CD4-positive, alpha-beta T cell treated with Interleukin-17A for 4 hours (primary cell): ENCODE data around the gene AMBRA1.

Experiments used
- DNase-seq: peaks from one replicate; pipeline ENCODE4 v3.0.0-alpha.2; 2020; ENCODE audit warnings: mixed read lengths

The AMBRA1 gene

GRCh38 chr11:46364056-46364455, 229.8 kb downstream of the AMBRA1 start:
- no peak for DNase-seq

DNA sequence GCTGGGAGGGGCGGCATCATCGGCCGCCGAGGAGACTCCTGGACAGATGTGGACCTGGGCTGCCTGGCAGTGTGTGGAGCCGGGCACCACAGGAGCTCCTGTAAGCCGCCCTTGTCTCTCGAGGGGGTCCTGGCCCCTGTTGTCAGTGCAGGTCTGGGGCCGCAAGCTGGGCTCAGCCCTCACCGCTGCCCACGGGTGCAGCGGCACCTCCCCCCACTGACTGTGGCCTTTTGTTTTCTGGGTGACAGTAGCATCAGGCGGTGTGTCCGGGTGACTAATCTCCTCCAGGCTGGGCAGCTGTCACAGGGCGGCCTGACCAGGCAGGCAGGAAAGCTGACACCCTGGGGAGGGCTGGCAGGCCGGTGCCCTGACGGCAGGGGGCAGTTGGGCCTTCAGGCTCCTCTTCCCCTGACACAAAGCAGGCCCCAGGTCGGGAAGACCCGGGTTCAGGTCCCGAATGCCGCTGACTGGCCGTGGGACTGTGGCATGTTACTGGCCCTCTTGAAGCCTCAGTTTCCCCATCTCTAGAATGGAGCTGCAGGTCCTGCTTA, 230.3 kb downstream of the AMBRA1 start:
- no peak for DNase-seq

GRCh38 chr11:46363031-46363407, 230.8 kb downstream of the AMBRA1 start:
- DNase-seq: no peak

GRCh38 chr11:46362156-46363030, 231.4 kb downstream of the AMBRA1 start:
- no peak for DNase-seq

GRCh38 chr11:46361283-46362155, 232.3 kb downstream of the AMBRA1 start:
- peak; percentile 79 for DNase-seq

- DNase-seq: peak; percentile 28
These were observed 232.9 kb downstream of the AMBRA1 start for GRCh38 chr11:46360878-46361277.

- no peak for DNase-seq
These were observed 233.9 kb downstream of the AMBRA1 start for GRCh38 chr11:46359953-46360352.

DNA sequence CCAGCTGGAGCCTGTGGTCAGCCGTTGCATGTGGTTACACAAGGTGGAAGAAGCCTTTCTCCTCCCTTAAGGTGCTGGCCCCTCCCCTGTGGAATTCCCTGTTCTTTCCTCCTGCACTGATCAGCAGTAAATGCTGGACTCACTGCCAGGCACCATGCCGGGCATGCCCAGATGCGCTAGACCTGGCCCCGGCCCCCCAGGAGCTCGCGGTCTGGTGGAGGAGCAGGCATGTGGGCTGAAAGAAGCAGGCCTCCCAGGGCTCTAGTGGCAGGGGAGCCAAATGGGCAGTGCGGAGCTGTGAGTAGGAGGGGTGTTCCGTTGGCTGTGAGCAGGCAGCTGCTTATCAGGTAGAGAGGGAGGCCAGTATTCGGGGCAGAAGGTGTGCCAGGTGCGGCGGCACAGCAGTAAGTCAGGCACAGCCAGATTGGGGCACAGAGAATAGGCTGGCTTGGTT, 236.3 kb downstream of the AMBRA1 start:
- no peak for DNase-seq

- no peak for DNase-seq
These were observed 236.8 kb downstream of the AMBRA1 start for GRCh38 chr11:46356924-46357482.

GRCh38 chr11:46353698-46354097, 240.1 kb downstream of the AMBRA1 start:
- DNase-seq: peak; percentile 59

DNA sequence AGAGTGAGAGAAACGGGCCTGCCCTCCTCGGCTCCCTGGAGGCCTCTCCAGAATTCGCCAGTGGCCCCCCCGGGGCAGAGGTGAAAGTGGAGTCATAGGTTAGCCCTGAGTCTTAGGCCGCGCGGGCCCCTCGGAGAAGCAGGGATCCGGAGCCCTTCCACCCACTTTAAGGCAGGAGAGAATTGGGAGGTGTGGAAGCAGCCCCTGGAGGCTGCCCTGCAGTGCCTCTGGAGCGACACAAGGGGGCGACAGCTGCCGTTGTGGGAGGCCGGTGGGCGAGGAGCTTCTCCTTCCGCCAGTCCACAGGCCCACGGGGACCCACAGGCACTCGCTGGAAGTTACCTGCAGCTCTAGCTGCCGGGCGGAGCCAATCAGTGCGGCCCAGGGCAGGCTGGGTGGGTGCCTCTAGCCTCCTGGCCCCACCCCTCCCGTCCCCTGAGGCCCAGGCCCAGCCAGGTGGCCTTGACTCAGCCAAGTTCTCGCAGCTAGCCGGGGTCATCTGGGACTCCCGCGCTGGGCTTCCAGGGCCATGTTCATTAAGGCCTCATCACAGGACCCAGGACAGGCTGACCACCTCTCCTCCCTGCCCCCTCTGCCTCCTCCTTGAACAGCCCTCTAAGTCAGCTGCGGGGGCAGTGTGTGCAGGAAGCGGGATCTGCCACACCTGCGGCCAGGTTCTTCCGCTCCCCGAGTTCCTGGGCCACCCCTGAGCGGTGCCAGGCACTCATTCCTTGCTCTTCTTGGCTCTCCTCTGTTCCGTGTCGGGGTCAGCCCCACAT, 241.6 kb downstream of the AMBRA1 start:
- DNase-seq: peak; percentile 80

DNA sequence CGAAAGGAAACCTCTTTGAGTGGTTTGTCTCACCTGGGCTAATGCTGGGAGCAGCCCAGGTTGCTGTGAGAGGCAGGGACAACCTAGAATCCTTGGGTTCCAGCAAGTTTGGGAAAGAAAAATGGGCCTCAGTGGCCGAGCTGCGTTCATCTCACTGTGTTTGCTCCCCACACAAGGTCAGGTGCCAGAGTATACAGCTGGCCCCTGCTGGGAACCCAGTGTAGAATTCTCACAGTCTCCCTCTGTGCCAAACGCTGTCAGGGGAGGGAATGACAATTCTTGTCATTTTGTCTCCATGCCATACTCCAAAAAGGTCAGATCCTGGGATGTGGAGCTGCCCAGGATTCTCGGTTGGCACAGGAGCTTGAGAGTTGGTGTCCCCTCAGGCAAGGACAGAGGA, 242.2 kb downstream of the AMBRA1 start:
- DNase-seq: no peak

DNA sequence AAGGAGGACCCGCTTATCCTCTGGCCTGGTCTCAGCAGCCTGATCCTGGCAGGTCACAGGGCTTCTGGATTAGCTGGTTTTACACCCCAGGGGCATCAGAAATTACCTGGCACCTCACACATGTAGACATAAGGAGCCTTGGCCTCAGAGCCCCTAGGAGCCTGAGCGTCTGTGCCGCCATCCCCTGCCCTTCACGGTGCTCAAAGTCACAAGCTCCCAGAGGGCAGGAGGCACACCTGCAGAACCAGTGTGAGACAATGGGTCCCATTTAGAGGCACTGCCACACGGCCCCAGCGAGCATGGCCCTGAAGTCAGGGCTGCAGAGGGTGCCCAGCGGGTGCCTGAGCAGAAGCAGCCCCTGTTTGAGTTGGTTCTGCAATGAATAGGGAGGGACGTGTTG, 242.7 kb downstream of the AMBRA1 start:
- DNase-seq: no peak

- DNase-seq: no peak
These were observed 243.1 kb downstream of the AMBRA1 start for GRCh38 chr11:46350695-46351094.

GRCh38 chr11:46348566-46349401, 245.0 kb downstream of the AMBRA1 start:
- DNase-seq: peak; percentile 83

DNA sequence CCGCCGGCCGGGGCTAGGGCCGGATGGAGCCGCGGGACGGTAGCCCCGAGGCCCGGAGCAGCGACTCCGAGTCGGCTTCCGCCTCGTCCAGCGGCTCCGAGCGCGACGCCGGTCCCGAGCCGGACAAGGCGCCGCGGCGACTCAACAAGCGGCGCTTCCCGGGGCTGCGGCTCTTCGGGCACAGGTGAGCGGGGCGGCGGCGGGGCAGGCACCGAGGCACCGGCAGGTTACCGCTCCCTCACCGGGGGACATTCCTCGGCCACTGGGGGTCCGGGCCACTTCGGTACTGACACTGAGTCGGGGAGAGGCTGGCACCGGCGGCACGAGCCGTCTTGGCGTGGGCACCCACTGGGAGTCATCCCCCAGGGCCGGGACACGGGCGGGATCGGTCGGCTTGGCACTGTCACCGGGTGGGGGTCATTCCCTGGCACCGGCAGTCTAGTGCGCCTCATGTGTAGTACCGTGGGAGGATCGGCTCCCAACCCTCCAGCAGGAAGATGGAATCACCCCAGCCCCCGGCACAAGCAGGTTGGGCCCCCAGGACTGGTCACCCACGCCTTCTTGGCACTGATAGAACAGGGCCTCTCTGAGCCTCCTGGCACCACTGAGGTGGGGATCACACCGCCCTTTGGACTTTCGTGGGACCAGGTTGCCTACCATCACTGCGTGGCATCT, 246.0 kb downstream of the AMBRA1 start:
- DNase-seq: peak; percentile 34

- peak; percentile 86 for DNase-seq
These were observed 246.8 kb downstream of the AMBRA1 start, which contains the start of gene DGKZ for GRCh38 chr11:46346886-46347636. DGKZ (plus strand) TSS chr11:46347463; CDS start chr11:46347660, 197 bp downstream.
